GM10266 (cell line): ENCODE measurements around the gene KCTD17.
A peak's percentile ranks its signal among the peaks of the same experiment; 100 is the strongest.

Experiments
- DNase-seq: peaks from one replicate; pipeline ENCODE4 v3.0.0; 2012; ENCODE audit errors: extremely low spot score
- TF ChIP-seq, protein P1 (sequence below): IDR thresholded peaks from 2 replicates; pipeline ENCODE4 v1.5.1; 2012; ENCODE audit warnings: mild to moderate bottlenecking, low read depth; ENCODE audit not compliant: control insufficient read depth, insufficient read depth; ENCODE audit errors: missing control alignments

The KCTD17 gene, protein sequence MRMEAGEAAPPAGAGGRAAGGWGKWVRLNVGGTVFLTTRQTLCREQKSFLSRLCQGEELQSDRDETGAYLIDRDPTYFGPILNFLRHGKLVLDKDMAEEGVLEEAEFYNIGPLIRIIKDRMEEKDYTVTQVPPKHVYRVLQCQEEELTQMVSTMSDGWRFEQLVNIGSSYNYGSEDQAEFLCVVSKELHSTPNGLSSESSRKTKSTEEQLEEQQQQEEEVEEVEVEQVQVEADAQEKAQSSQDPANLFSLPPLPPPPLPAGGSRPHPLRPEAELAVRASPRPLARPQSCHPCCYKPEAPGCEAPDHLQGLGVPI

GRCh38 chr22:37051391-37052385 is at the start of gene KCTD17:
TSS of gene KCTD17 (plus strand) at chr22:37051742. CDS start at chr22:37051761, 19 bp downstream.
- TF ChIP-seq, protein P1, sequence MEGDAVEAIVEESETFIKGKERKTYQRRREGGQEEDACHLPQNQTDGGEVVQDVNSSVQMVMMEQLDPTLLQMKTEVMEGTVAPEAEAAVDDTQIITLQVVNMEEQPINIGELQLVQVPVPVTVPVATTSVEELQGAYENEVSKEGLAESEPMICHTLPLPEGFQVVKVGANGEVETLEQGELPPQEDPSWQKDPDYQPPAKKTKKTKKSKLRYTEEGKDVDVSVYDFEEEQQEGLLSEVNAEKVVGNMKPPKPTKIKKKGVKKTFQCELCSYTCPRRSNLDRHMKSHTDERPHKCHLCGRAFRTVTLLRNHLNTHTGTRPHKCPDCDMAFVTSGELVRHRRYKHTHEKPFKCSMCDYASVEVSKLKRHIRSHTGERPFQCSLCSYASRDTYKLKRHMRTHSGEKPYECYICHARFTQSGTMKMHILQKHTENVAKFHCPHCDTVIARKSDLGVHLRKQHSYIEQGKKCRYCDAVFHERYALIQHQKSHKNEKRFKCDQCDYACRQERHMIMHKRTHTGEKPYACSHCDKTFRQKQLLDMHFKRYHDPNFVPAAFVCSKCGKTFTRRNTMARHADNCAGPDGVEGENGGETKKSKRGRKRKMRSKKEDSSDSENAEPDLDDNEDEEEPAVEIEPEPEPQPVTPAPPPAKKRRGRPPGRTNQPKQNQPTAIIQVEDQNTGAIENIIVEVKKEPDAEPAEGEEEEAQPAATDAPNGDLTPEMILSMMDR: no peak
- DNase-seq: peak; percentile 98

- TF ChIP-seq, protein P1: no peak
- DNase-seq: no peak
Observed at GRCh38 chr22:37001826-37002225, 49.7 kb upstream of the KCTD17 start.

GRCh38 chr22:37002633-37003032 is 48.9 kb upstream of the KCTD17 start:
- DNase-seq: no peak
- TF ChIP-seq, protein P1: no peak

GRCh38 chr22:37007651-37008050 is 43.9 kb upstream of the KCTD17 start:
- TF ChIP-seq, protein P1: no peak
- DNase-seq: no peak

DNA sequence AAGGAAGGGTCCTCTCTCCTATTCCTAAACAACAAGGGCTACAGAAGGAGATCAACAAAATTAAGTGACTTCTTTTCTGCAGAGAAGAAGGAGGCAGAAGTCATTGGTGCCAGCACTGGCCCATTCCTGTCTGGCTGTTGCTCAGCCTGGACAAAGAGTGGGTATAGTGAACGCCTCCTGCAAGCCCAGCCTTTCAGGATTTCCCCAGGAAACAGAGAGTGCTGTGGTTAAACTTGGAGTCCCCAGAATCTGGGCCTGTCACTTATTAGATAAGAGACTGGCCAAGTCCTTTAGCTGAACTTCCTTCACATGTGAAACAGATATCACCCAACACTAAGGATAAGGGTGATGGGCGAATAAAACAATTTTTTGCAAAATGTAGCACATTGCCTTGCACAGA is 43.2 kb upstream of the KCTD17 start:
- no peak for DNase-seq
- TF ChIP-seq, protein P1: no peak

- TF ChIP-seq, protein P1: no peak
- no peak for DNase-seq
Observed at GRCh38 chr22:37009490-37009889, 42.1 kb upstream of the KCTD17 start.
